Measurements from ENCODE around the gene HRH1. TPM values are rescaled to one million over a fixed set of nuclear protein-coding genes. Genes with fewer than 3 reads are reported as not detected.

Gene HRH1
- total RNA-seq, 1 experiment from 2014 or later = 4.6 TPM

DNA sequence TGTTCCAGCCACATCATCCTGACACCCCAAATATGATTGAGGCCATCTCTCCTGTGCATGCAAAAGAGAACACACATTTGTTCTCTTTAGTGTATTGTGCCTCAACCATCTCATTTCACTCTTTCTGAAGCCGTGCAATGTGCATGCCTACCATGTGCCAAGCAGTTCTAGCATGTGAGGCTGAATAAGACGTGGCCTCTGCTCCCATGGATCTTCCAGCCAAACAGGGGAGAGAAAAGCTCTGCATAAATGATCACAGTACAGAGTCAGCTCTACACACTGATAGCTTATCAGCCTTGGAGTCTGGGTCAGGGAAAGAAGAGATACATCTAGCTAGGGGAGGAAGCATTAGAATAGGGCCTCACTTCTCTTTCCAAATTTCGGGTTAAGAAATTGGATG lies 69.7 kb downstream of the HRH1 start:
- no peaks in the 10 kb centered on the region for H3K27me3 ChIP-seq (ENCODE audit: control insufficient read depth, insufficient read depth, low read length)
- ATAC-seq (no peak), DNase-seq (ENCODE audit: low read depth, low spot score) (no peak)
- no TSS peak for BruUV-seq (replicated peaks)
- H3K4me3 ChIP-seq (ENCODE audit: low read depth in 2 of 2, low read length in 2 of 2) = no peak overlapping the region
- peaks cover 7% of the 10 kb centered on the region; the same call in 1 of the 2 replicates for H3K4me1 ChIP-seq (ENCODE audit: control insufficient read depth, insufficient read depth, low read length)
- H3K27ac ChIP-seq (ENCODE audit: low read length) = peak overlapping the region; percentile 23; the same call in 1 of the 2 replicates
- ChIA-PET CTCF (no interaction called here), POLR2A (no interaction called here)
- no peaks in the 10 kb centered on the region for H3K9me3 ChIP-seq (ENCODE audit: control insufficient read depth, insufficient read depth, low read depth, low read length)
- intact Hi-C loops (cut with micrococcal nuclease; ENCODE audit: unreplicated experiment) (no loop called here), in situ Hi-C loops (cut with HindIII; ENCODE audit: low pct_unique_long_range_greater_than_20kb, low sequenced_read_pairs) (no loop called here)
- H3K36me3 ChIP-seq (ENCODE audit: control insufficient read depth, insufficient read depth, low read length) = no peaks in the 10 kb centered on the region; the same call in none of the 2 replicates
- TF ChIP-seq, protein P1, sequence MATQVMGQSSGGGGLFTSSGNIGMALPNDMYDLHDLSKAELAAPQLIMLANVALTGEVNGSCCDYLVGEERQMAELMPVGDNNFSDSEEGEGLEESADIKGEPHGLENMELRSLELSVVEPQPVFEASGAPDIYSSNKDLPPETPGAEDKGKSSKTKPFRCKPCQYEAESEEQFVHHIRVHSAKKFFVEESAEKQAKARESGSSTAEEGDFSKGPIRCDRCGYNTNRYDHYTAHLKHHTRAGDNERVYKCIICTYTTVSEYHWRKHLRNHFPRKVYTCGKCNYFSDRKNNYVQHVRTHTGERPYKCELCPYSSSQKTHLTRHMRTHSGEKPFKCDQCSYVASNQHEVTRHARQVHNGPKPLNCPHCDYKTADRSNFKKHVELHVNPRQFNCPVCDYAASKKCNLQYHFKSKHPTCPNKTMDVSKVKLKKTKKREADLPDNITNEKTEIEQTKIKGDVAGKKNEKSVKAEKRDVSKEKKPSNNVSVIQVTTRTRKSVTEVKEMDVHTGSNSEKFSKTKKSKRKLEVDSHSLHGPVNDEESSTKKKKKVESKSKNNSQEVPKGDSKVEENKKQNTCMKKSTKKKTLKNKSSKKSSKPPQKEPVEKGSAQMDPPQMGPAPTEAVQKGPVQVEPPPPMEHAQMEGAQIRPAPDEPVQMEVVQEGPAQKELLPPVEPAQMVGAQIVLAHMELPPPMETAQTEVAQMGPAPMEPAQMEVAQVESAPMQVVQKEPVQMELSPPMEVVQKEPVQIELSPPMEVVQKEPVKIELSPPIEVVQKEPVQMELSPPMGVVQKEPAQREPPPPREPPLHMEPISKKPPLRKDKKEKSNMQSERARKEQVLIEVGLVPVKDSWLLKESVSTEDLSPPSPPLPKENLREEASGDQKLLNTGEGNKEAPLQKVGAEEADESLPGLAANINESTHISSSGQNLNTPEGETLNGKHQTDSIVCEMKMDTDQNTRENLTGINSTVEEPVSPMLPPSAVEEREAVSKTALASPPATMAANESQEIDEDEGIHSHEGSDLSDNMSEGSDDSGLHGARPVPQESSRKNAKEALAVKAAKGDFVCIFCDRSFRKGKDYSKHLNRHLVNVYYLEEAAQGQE (IDR thresholded peaks at IDR 0.05; ENCODE audit: insufficient read depth in 1 of 2, low read depth in 2 of 2, low read length in 1 of 2) = no peak
- TF ChIP-seq, protein P2, sequence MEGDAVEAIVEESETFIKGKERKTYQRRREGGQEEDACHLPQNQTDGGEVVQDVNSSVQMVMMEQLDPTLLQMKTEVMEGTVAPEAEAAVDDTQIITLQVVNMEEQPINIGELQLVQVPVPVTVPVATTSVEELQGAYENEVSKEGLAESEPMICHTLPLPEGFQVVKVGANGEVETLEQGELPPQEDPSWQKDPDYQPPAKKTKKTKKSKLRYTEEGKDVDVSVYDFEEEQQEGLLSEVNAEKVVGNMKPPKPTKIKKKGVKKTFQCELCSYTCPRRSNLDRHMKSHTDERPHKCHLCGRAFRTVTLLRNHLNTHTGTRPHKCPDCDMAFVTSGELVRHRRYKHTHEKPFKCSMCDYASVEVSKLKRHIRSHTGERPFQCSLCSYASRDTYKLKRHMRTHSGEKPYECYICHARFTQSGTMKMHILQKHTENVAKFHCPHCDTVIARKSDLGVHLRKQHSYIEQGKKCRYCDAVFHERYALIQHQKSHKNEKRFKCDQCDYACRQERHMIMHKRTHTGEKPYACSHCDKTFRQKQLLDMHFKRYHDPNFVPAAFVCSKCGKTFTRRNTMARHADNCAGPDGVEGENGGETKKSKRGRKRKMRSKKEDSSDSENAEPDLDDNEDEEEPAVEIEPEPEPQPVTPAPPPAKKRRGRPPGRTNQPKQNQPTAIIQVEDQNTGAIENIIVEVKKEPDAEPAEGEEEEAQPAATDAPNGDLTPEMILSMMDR (IDR thresholded peaks at IDR 0.05) = no peak
- TF ChIP-seq TCF7L2 (IDR thresholded peaks at IDR 0.05; ENCODE audit: low read depth, low read length) = no peak
- TF ChIP-seq SIN3A (IDR thresholded peaks at IDR 0.05; ENCODE audit: borderline replicate concordance, insufficient read depth, low read depth, low read length) = no peak
- no peak for TF ChIP-seq POLR2AphosphoS5 (IDR thresholded peaks at IDR 0.05; ENCODE audit: low read depth, low read length)

DNA sequence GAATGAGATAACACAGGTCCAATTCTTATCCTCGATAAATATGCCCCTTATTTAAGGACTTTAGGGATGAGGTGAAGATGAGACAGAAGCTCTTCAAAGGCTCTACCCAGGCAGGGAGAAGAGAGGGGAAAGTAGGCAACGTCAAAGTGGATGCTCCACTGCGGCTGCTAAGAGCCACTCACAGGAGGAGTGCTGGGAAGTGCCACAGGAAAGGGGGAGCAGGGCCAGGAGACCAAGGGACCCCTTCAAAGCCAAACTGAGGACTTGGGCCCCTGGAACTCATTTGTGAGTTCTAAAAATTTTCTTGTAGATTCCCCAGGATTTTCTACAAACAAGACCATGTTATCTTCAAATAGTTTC lies 70.6 kb downstream of the HRH1 start:
- DNase-seq (ENCODE audit: low read depth, low spot score) (no peak), ATAC-seq (no peak)
- TF ChIP-seq POLR2AphosphoS5 (IDR thresholded peaks at IDR 0.05; ENCODE audit: low read depth, low read length) (no peak), SIN3A (IDR thresholded peaks at IDR 0.05; ENCODE audit: borderline replicate concordance, insufficient read depth, low read depth, low read length) (no peak), TCF7L2 (IDR thresholded peaks at IDR 0.05; ENCODE audit: low read depth, low read length) (no peak)
- TF ChIP-seq, protein P2 (IDR thresholded peaks at IDR 0.05) = no peak
- TF ChIP-seq, protein P1 (IDR thresholded peaks at IDR 0.05; ENCODE audit: insufficient read depth in 1 of 2, low read depth in 2 of 2, low read length in 1 of 2) = no peak
- ChIA-PET CTCF (no interaction called here), POLR2A (interaction anchor here (0.5 kb wide), 1 partner anchor 1022 kb away, joined by 5 read pairs; no protein-coding TSS in a partner anchor)
- H3K27ac ChIP-seq (ENCODE audit: low read length) = peak overlapping the region; percentile 93
- no peaks in the 10 kb centered on the region; the same call in none of the 2 replicates for H3K36me3 ChIP-seq (ENCODE audit: control insufficient read depth, insufficient read depth, low read length)
- peak overlapping the region; percentile 54 to 86 for H3K4me3 ChIP-seq (ENCODE audit: low read depth in 2 of 2, low read length in 2 of 2)
- H3K4me1 ChIP-seq (ENCODE audit: control insufficient read depth, insufficient read depth, low read length) = peaks cover 7% of the 10 kb centered on the region; the same call in 1 of the 2 replicates
- H3K27me3 ChIP-seq (ENCODE audit: control insufficient read depth, insufficient read depth, low read length) = no peaks in the 10 kb centered on the region
- H3K9me3 ChIP-seq (ENCODE audit: control insufficient read depth, insufficient read depth, low read depth, low read length) = no peaks in the 10 kb centered on the region
- BruUV-seq (replicated peaks) = TSS peak; percentile 89
- in situ Hi-C loops (cut with HindIII; ENCODE audit: low pct_unique_long_range_greater_than_20kb, low sequenced_read_pairs) = no loop called here
- intact Hi-C loops (cut with micrococcal nuclease; ENCODE audit: unreplicated experiment) = no loop called here

All from Panc1 (cell line).